Parathyroid adenoma (tissue), 2 donors: ENCODE measurements around the gene SPIB.

ENCODE experiments used
- H2AFZ ChIP-seq: fragments of 300-600 bp; sonication (generic); one replicate; pipeline ENCODE4 v1.7.0; 2017; ENCODE audit warnings: antibody characterized with exemption, mild to moderate bottlenecking
- H3K27ac ChIP-seq: fragments of 300-600 bp; sonication (generic); one replicate; pipeline ENCODE4 v1.7.0; 2017
- H3K27me3 ChIP-seq: fragments of 300-600 bp; sonication (generic); one replicate; pipeline ENCODE4 v1.7.0; 2017; ENCODE audit warnings: low read length; ENCODE audit not compliant: control insufficient read depth, insufficient read depth
- H3K36me3 ChIP-seq: fragments of 300-600 bp; sonication (generic); one replicate; pipeline ENCODE4 v1.7.0; 2017; ENCODE audit warnings: low read length; ENCODE audit not compliant: control insufficient read depth, insufficient read depth
- H3K4me1 ChIP-seq: fragments of 300-600 bp; sonication (generic); one replicate; pipeline ENCODE4 v1.7.0; 2017; ENCODE audit warnings: control low read depth
- H3K4me2 ChIP-seq: fragments of 300-600 bp; sonication (generic); one replicate; pipeline ENCODE4 v1.7.0; 2017; ENCODE audit warnings: low read length
- H3K4me3 ChIP-seq: fragments of 300-600 bp; sonication (generic); one replicate; pipeline ENCODE4 v1.7.0; 2017; ENCODE audit warnings: low read depth, low read length
- H3K79me2 ChIP-seq: fragments of 300-600 bp; sonication (generic); one replicate; pipeline ENCODE4 v1.7.0; 2017; ENCODE audit warnings: control low read depth
- H3K9ac ChIP-seq: fragments of 300-600 bp; sonication (generic); one replicate; pipeline ENCODE4 v1.7.0; 2017; ENCODE audit warnings: mild to moderate bottlenecking
- H3K9me3 ChIP-seq: fragments of 300-600 bp; sonication (generic); one replicate; pipeline ENCODE4 v1.7.0; 2017; ENCODE audit warnings: low read length; ENCODE audit not compliant: control insufficient read depth
- TF ChIP-seq, protein P1 (sequence below): fragments of 300-600 bp; sonication (generic); IDR thresholded peaks from one replicate; pipeline ENCODE4 v1.7.0; 2017; ENCODE audit warnings: antibody characterized with exemption, mild to moderate bottlenecking
- donor health status: primary hyperparathyroidism.

SPIB gene

DNA sequence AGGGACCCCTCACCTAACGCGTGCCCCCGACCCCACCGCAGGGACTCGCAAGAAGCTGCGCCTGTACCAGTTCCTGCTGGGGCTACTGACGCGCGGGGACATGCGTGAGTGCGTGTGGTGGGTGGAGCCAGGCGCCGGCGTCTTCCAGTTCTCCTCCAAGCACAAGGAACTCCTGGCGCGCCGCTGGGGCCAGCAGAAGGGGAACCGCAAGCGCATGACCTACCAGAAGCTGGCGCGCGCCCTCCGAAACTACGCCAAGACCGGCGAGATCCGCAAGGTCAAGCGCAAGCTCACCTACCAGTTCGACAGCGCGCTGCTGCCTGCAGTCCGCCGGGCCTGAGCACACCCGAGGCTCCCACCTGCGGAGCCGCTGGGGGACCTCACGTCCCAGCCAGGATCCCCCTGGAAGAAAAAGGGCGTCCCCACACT, 9.3 kb downstream of the SPIB start:
- Histone ChIP-seq H3K4me2 (peak overlapping the region; percentile 48), H3K9me3 (no peaks in the 10 kb centered on the region), H2AFZ (peak overlapping the region; percentile 65), H3K4me1 (peaks cover 9% of the 10 kb centered on the region), H3K79me2 (no peaks in the 10 kb centered on the region), H3K4me3 (peak overlapping the region; percentile 25), H3K27ac (peak overlapping the region; percentile 9), H3K36me3 (no peaks in the 10 kb centered on the region), H3K9ac (no peak overlapping the region), H3K27me3 (no peaks in the 10 kb centered on the region)
- TF ChIP-seq, protein P1, sequence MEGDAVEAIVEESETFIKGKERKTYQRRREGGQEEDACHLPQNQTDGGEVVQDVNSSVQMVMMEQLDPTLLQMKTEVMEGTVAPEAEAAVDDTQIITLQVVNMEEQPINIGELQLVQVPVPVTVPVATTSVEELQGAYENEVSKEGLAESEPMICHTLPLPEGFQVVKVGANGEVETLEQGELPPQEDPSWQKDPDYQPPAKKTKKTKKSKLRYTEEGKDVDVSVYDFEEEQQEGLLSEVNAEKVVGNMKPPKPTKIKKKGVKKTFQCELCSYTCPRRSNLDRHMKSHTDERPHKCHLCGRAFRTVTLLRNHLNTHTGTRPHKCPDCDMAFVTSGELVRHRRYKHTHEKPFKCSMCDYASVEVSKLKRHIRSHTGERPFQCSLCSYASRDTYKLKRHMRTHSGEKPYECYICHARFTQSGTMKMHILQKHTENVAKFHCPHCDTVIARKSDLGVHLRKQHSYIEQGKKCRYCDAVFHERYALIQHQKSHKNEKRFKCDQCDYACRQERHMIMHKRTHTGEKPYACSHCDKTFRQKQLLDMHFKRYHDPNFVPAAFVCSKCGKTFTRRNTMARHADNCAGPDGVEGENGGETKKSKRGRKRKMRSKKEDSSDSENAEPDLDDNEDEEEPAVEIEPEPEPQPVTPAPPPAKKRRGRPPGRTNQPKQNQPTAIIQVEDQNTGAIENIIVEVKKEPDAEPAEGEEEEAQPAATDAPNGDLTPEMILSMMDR: no peak

DNA sequence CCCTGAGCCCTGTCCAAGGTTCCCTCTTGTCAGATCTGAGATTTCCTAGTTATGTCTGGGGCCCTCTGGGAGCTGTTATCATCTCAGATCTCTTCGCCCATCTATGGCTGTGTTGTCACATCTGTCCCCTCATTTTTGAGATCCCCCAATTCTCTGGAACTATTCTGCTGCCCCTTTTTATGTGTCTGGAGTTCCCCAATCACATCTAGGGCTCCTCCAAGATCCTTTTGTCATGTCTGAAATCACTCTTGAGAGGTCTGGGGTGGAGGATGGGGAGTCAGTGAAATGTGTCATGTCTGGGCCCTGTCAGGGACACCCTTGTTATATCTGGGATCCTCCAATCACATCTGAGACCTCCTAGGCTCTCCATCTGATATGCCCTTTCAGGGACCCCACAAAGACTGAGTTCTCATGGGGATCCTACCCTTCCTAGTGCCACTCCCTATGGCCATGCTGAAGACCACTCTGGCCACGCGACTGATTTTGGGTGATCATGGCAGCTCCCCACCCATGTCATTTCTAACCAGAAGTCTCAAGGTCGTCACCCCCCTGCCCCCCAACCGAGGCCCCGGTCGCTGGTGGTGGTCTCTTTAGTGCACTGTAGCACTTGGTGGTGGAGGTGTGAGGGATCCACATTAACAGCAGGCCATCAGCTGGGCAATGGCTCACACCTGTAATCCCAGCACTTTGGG, 10.2 kb downstream of the SPIB start:
- Histone ChIP-seq H3K4me1 (peaks cover 10% of the 10 kb centered on the region), H3K79me2 (no peaks in the 10 kb centered on the region), H2AFZ (no peak overlapping the region), H3K4me3 (no peak overlapping the region), H3K36me3 (no peaks in the 10 kb centered on the region), H3K9ac (no peak overlapping the region), H3K27ac (no peak overlapping the region), H3K27me3 (no peaks in the 10 kb centered on the region), H3K4me2 (no peak overlapping the region), H3K9me3 (no peaks in the 10 kb centered on the region)
- TF ChIP-seq, protein P1: no peak

- Histone ChIP-seq H3K4me3 (peak overlapping the region; percentile 59), H3K9ac (no peak overlapping the region), H3K27ac (no peak overlapping the region), H3K27me3 (no peaks in the 10 kb centered on the region), H3K4me2 (peak overlapping the region; percentile 99), H3K36me3 (no peaks in the 10 kb centered on the region), H3K79me2 (no peaks in the 10 kb centered on the region), H3K9me3 (no peaks in the 10 kb centered on the region), H2AFZ (peak overlapping the region; percentile 91), H3K4me1 (peaks cover 15% of the 10 kb centered on the region)
- TF ChIP-seq, protein P1: no peak
These were observed 12.2 kb downstream of the SPIB start for GRCh38 chr19:50430888-50431342.

DNA sequence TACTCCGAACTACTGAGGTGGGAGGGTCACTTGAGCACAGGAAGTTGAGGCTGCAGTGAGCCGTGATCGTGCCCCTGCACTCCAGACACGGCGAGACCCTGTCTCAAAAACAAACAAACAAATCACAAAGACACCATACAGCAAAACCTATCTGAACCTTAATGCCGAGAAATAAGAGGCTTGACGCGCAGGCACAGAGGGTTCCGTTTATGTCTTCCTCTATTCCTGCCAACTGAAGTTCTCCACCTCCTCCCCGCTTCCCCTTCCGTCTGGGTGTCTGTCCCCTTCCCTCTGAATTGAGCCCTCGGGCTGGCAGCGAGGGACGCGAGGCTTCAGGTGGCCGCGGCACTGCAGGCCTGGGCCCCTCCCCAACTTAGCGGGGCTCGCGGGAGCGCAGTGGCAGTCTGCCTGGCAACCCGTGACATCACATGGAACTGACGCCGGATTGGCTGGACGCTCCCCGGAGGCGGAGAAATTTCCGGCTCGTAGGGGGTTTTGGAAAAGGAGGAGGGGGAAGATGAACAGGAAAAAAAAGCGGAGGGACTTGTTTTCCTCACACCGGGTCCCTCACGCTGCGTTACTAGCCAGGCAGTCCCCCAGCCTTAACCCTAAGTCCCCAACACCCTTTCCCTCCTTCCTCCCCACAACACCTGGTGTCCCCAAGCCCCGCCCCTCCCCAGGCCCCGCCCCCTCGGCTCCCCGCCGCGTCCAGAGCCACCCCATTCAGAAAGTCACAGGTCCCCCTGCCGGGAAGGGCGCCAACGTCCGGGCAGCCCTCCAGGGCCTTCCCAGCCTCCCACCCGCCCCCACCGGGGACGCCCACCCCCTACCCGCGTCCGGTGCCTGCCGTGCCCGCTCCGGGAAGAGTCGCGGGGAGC, 12.8 kb downstream of the SPIB start:
- peak overlapping the region; percentile 91 for H2AFZ ChIP-seq
- peak overlapping the region; percentile 88 for H3K27ac ChIP-seq
- no peaks in the 10 kb centered on the region for H3K79me2 ChIP-seq
- TF ChIP-seq, protein P1: no peak
- H3K27me3 ChIP-seq: no peaks in the 10 kb centered on the region
- H3K4me1 ChIP-seq: peaks cover 15% of the 10 kb centered on the region
- H3K4me3 ChIP-seq: peak overlapping the region; percentile 59
- peak overlapping the region; percentile 16 for H3K9ac ChIP-seq
- H3K4me2 ChIP-seq: peak overlapping the region; percentile 99
- no peaks in the 10 kb centered on the region for H3K9me3 ChIP-seq
- no peaks in the 10 kb centered on the region for H3K36me3 ChIP-seq
